HG02981 (cell line): ENCODE measurements around the gene CTSA.

Source experiments
- ATAC-seq: cut with Tn5 transposase; IDR thresholded peaks from one replicate; pipeline ENCODE4 v1.9.1; 2021; ENCODE audit warnings: mild to moderate bottlenecking, moderate library complexity; ENCODE audit not compliant: unreplicated experiment

Gene CTSA

DNA sequence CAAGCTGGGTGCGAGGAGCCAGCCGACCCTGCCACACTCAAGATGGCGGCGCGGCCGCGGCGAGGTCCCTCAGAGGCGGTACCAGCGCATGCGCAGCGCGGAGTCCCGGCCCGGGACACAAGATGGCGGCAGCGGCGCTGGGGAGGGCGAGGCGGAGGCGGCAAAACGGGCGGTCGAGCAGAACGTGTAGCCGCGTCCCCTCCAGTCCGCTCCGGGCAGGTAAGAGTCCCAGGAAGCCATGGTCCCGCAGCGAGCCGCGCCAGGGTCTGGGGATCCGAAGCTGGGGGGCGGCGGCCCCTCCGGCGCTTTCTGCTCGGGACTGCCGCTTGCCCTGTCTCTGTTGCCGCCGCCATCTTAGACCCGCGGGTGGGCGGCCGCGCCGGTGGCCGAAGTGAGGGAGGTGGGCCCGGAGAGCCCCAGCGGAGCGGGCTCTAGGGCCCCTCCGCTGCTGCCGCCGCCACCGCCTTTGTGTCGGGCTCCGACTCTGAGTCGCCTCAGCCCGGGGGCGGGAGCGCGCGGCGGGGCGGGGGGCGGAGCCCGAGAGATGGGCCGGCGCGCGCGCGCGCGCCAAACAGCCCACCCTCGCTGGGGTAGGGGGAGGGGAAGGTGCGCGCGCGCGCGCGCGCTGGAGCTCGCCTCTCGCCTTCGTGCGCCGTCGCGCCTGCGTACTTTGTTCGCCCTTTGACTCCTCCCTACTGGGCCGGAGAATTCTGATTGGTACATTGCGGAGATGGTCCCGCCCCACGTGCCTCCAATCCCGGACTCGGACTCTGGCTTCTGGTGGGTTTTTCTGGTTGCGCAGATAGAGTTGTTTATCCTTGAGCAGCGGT lies 43.7 kb downstream of the CTSA start, which contains the start of gene PCIF1:
TSS of gene PCIF1 (plus strand) at position 98 of the 830 bp plus-strand sequence. CDS start 4,317 bp downstream, outside the sequence.
- ATAC-seq = peak; percentile 83

DNA sequence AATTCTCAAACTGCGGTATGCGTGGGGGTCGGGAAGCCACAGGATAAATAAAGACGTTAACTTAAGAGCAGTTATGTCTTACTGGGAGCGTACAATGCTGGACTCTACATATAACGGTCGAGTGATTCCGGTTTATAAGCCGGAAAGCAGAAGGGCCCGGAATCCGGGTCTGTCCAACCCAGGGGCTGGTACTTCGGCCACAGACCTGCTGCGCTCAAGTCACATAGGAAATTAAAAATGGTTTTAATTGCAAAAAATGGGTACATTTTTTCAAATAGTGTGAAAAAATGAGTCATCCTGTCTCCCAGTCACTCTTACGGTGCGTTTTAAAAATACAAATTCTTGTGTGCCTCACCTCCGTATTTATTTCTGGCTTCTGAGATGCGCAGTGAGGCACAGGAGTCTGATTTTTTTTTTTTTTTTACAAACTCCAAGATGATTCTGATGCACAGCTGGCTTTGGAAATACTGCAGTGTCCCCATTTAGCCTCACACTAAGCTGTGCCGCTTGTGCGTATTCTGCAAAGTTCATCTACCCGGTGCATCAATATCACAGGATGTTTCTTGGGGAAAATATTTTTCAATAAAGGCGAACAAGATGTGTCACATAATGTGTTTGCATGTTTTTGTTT lies 44.4 kb downstream of the CTSA start:
- no peak for ATAC-seq

DNA sequence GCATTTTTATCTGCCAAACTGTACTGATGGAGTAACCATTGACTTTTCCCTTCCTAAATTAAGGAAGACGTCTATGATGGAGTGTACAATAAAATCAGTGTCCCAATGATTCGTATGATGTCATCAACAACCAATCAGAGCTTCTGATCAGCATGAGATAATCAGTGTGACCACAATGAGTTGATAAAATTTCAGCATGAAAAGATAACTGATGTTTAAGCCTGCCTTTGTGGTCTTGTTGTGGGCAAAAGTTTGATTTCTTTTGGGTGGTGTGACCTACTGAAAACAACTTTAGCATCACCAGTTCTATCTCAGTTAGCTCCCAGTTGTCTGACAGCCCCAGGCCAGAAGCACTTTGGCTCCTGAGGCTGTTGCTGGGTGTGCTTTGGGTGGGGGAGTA lies 46.6 kb downstream of the CTSA start:
- no peak for ATAC-seq

DNA sequence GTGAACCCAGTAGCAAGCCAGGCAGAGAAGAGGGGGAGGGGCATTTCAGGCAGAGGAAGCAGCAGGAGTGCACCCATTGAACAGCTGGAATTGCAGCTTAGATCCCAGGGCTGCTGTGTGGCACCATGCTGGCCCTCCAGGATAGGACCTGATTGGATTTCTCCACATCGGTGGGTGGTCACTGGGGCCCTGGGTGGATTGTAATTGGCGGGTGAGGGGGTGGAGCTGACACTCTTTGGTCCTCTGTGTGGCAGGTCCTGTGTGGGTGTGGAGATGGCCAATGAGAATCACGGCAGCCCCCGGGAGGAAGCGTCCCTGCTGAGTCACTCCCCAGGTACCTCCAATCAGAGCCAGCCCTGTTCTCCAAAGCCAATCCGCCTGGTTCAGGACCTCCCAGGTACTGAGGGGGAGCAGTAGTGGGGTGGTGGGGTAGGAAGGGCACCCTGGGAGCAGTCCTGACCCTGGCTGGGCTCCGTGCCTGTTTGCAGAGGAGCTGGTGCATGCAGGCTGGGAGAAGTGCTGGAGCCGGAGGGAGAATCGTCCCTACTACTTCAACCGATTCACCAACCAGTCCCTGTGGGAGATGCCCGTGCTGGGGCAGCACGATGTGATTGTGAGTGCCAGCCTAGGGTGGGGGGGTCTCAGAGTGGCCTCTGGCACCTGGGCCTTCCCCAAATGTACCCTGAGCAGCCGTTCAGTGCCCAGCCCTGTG lies 47.7 kb downstream of the CTSA start:
- no peak for ATAC-seq

DNA sequence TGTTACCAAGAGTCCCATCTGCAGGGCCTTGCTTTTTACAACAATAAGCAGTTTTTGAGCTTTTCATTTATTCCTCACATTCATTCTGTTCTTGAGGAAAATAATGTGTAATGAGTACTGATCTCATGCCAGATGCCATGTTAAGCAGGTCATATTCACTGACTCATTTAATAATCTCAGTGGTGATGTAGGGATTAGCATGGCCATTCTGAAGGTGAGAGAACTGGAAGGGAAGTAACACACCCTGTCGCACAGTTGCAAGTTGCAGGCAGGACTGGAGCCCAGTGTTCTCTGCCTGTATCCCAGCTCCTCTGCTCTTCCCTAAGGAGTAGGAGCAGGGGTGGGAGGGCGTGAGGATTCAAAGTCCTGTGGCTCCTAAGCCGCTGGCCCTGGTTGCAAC lies 48.9 kb downstream of the CTSA start:
- no peak for ATAC-seq

DNA sequence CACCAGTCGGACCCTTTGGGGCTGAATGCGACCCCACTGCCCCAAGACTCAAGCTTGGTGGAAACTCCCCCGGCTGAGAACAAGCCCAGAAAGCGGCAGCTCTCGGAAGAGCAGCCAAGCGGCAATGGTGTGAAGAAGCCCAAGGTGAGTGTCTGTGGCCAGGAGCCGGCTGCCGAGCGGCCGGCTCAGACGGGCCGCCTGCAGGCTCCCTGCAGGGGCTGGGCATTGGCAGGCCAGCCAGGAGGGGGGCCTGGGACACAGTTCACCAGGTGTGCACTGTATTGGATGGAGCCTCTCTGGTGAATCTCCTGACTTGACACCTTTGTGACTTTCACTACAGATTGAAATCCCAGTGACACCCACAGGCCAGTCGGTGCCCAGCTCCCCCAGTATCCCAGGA lies 49.3 kb downstream of the CTSA start:
- no peak for ATAC-seq

DNA sequence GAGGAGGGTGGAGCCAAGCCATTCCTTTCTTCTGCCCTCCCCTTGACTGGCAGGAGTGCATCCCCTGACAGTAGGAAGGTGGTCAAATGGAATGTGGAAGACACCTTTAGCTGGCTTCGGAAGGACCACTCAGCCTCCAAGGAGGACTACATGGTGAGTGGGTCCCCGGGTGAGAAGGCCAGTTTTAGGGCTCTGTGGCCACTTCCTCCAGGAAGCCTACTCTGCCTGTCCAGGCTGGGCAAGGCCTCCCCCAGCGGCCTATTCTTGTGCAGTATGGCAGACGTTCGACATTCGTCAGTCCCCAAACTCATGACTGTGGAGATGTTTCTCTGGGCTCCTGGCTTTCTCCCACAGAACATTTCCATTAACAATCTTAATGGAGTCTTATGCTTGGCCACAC lies 52.5 kb downstream of the CTSA start:
- no peak for ATAC-seq

DNA sequence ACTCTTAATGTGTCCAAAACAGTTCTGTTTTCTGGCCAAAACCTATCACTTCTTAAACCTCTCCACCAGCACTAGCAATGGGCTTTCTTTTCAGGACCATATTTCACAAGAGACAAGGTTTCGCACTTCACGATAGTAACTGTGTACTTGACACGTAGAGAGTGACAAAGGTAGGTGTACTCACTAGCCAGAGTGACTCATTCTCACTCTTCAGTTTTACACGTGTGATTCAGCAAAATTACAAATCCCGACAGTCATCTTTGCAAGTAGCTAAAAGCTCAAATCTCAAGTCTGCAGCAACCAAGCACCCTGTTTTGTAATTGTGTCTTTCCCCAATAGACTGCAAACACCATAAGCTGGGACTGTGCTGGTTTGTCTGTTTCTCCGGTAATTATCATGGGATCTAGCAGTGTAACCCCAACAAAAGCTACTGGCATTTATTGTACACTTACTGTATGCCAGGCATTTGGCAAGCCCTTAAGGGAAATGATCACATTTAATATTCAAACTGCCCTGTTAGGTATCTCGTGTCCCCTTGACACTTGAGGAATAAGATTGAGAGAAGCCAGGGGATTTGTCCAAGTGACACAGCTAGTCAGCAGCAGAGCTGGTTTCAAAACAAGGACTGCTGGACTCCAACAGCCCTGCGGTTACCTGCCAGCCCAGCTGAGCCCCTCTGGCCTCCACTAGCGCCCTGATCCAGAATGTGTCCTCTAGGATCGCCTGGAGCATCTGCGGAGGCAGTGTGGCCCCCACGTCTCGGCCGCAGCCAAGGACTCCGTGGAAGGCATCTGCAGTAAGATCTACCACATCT lies 53.2 kb downstream of the CTSA start:
- no peak for ATAC-seq

DNA sequence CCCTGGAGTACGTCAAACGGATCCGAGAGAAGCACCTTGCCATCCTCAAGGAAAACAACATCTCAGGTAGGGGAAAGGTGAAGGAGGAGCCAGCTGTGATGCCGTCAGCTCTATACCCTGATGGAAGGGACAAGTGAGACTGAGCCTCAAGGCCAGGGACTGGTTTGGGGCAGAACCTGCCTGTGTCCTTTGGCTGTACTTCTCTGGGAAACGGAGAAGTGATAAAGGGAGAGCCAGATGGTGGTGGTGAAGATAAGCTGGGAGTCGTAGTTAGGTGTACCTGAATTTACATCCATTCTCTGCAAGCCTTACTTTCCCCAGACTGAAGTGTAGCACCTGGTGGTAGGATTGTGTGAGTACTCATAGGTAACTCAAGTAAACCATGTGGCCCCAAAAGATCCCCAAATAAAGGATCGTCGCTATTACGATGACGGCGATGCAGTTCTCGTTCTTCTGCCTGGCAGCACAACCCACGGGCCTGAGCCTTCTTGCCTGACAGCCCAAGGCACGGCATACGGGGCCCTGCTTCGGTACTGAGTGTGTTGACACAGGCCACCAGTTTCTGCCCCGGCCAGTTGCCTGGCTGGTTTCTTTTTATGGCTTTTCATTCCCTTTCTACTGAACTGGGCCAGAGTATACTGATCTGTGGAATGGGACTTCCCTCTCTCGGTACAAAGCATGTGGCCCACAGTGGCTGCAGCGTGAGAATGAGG lies 54.0 kb downstream of the CTSA start:
- ATAC-seq = no peak

DNA sequence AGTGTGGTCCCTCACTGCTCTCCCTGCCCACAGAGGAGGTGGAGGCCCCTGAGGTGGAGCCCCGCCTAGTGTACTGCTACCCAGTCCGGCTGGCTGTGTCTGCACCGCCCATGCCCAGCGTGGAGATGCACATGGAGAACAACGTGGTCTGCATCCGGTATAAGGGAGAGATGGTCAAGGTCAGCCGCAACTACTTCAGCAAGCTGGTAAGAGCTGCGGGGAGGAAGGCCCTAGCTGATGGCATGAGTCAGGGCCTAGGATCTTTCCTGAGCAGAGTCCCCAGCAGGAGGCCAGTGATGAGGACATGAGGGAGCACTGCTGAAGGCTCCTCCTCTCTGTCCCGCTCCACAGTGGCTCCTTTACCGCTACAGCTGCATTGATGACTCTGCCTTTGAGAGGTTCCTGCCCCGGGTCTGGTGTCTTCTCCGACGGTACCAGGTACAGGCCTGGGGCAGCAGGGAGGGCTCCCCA lies 54.6 kb downstream of the CTSA start:
- no peak for ATAC-seq

DNA sequence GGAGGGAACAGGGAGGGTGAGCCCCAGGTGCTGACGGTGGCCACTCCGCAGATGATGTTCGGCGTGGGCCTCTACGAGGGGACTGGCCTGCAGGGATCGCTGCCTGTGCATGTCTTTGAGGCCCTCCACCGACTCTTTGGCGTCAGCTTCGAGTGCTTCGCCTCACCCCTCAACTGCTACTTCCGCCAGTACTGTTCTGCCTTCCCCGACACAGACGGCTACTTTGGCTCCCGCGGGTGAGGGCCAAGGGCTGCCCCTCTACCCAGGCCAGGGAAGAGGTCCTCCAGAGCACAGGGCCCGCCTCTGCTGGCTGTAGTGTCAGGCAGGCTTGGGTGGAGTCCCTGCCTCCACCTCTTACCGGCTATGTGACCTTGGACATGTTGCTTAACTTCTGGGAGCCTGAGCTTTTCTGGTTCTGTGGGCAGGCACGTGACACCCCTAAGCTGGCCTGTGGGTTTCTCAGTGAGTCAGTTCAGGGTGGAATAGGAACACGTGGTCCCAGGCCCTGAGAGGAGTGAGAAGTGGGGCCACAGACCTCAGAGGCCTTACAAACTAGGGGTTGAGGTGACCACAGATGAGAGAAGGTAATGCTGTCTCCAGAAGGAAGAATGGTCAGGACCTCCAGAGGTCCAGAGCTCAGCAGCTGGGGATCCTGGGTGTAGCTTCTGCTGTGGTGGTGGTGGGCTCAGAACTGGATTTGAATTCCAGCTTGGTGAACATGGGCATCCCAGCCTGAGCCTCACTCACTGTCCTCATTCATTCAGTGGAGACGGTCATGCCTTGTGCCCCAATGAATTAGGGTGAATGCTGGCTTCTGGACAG lies 55.2 kb downstream of the CTSA start:
- ATAC-seq = no peak

DNA sequence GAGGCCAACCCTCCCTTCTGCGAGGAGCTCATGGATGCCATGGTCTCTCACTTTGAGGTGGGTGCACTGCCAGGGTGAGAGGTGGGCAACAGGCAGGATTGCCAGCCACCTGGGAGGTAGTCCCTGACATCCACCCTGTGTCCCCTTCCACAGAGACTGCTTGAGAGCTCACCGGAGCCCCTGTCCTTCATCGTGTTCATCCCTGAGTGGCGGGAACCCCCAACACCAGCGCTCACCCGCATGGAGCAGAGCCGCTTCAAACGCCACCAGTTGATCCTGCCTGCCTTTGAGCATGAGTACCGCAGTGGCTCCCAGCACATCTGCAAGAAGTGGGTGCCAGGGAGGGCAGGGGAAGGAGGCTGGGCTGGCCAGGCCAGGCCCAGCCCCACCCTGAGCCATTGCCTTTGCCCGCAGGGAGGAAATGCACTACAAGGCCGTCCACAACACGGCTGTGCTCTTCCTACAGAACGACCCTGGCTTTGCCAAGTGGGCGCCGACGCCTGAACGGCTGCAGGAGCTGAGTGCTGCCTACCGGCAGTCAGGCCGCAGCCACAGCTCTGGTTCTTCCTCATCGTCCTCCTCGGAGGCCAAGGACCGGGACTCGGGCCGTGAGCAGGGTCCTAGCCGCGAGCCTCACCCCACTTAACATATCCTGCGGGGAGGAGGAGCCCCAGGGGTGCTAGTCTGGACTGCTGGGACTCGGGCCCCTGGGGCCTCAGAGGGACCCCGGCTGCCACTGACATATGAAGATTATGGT lies 56.2 kb downstream of the CTSA start:
- ATAC-seq = no peak

DNA sequence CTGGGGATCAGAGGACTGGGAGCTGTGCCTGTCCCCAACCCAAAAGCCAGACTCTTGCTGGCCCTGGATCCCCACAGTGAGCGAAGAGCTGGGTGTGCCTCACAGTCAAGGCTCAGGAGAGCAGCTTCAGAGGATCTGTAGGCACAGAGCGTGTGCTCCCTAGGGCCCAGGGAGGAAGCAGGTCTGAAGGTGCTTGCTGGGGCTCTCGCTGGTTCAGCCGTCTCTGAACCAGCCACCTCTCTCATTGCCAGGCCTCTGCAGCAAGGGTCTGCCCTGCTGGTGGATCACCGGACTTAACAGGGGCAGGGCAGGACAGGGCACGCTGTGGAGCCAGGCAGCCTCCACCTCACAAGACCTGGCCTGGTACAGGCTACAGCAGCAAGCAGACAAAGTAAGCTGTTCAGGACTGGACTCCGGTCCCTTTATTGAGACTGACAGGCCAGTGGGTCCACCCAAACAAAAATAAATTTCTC lies 57.2 kb downstream of the CTSA start:
- ATAC-seq = no peak
